DOHH2 (cell line): ENCODE results near the gene ADORA3.
"Not testable (repeated sequence)": the region's sequence is repeated elsewhere in the genome, so short reads cannot be mapped to it uniquely, and the experiment has no call there.

Source experiments
- H3F3A ChIP-seq: fragments of 200-600 bp; sonication (generic), shearing (Covaris generic); 2 replicates; pipeline ENCODE4 v1.6.0; 2016; ENCODE audit warnings: antibody characterized with exemption, mild to moderate bottlenecking; ENCODE audit not compliant: control insufficient read depth, insufficient read depth
- H3K27ac ChIP-seq: fragments of 200-600 bp; sonication (generic); 2 replicates; pipeline ENCODE4 v1.5.1; 2014; ENCODE audit warnings: low read depth, mild to moderate bottlenecking, low read length, moderate library complexity
- H3K27me3 ChIP-seq: fragments of 200-600 bp; sonication (generic); 2 replicates; pipeline ENCODE4 v1.6.1; 2014; ENCODE audit warnings: mild to moderate bottlenecking, low read length, mixed read lengths; ENCODE audit not compliant: control insufficient read depth
- H3K36me3 ChIP-seq: fragments of 200-600 bp; sonication (generic); 2 replicates; pipeline ENCODE4 v1.6.1; 2014; ENCODE audit warnings: mild to moderate bottlenecking, low read length, moderate library complexity, mixed read lengths; ENCODE audit not compliant: control insufficient read depth
- H3K4me1 ChIP-seq: fragments of 200-600 bp; sonication (generic); 2 replicates; pipeline ENCODE4 v1.6.1; 2014; ENCODE audit warnings: mild to moderate bottlenecking, low read length, mixed read lengths; ENCODE audit not compliant: control insufficient read depth
- H3K4me2 ChIP-seq: fragments of 200-600 bp; sonication (generic); 2 replicates; pipeline ENCODE4 v1.6.0; 2014; ENCODE audit warnings: mild to moderate bottlenecking, low read length, moderate library complexity
- H3K4me3 ChIP-seq: fragments of 200-600 bp; sonication (generic); 2 replicates; pipeline ENCODE4 v1.5.1; 2014; ENCODE audit warnings: mild to moderate bottlenecking, low read length, mixed read lengths
- H3K79me2 ChIP-seq: fragments of 200-600 bp; sonication (generic); 2 replicates; pipeline ENCODE4 v1.6.1; 2014; ENCODE audit warnings: mild to moderate bottlenecking, low read length, mixed read lengths; ENCODE audit not compliant: control insufficient read depth
- H3K9me2 ChIP-seq: fragments of 200-600 bp; sonication (generic); replicated peaks from 2 replicates; pipeline ENCODE4 v1.6.1; 2014; ENCODE audit warnings: mild to moderate bottlenecking, low read length, mixed read lengths; ENCODE audit not compliant: control insufficient read depth
- H3K9me3 ChIP-seq: fragments of 200-600 bp; sonication (generic); 2 replicates; pipeline ENCODE4 v1.6.1; 2014; ENCODE audit warnings: antibody characterized with exemption, low read length, mixed read lengths; ENCODE audit not compliant: control insufficient read depth, insufficient read depth
- H4K20me1 ChIP-seq: fragments of 200-600 bp; sonication (generic); 2 replicates; pipeline ENCODE4 v1.6.0; 2014; ENCODE audit warnings: low read depth, mild to moderate bottlenecking, antibody characterized with exemption, low read length, moderate library complexity; ENCODE audit not compliant: control insufficient read depth, insufficient read depth
- CTCF ChIP-seq: fragments of 200-600 bp; sonication (generic); IDR thresholded peaks from one replicate; pipeline ENCODE4 v1.5.1; 2014; ENCODE audit warnings: antibody characterized with exemption, mild to moderate bottlenecking, low read depth, low read length; ENCODE audit not compliant: poor library complexity, severe bottlenecking
- EZH2phosphoT487 ChIP-seq: fragments of 200-600 bp; sonication (generic); IDR thresholded peaks from 2 replicates; pipeline ENCODE4 v1.6.1; 2017; ENCODE audit warnings: borderline replicate concordance, mild to moderate bottlenecking, antibody characterized with exemption, low read length, moderate library complexity, mixed read lengths

The ADORA3 gene

GRCh38 chr1:111551623-111552411 lies 48.4 kb upstream of the ADORA3 start:
- H3K27me3 ChIP-seq = no peaks in the 10 kb centered on the region
- H3K79me2 ChIP-seq = no peaks in the 10 kb centered on the region
- no peaks in the 10 kb centered on the region for H3K4me1 ChIP-seq
- H3K4me2 ChIP-seq = no peak overlapping the region
- H3K27ac ChIP-seq = no peak overlapping the region
- H3K4me3 ChIP-seq = no peak overlapping the region
- no peak for TF ChIP-seq CTCF
- no peak for TF ChIP-seq EZH2phosphoT487
- no peaks in the 10 kb centered on the region for H3K9me3 ChIP-seq
- no peaks in the 10 kb centered on the region for H4K20me1 ChIP-seq
- H3K36me3 ChIP-seq = no peaks in the 10 kb centered on the region
- H3F3A ChIP-seq = no peaks in the 10 kb centered on the region
- H3K9me2 ChIP-seq = no peaks in the 10 kb centered on the region

GRCh38 chr1:111547786-111548185 lies 44.4 kb upstream of the ADORA3 start:
- not testable (repeated sequence) for H3K36me3 ChIP-seq, H3K4me1 ChIP-seq, H4K20me1 ChIP-seq, H3K9me3 ChIP-seq, H3K27me3 ChIP-seq, H3K4me3 ChIP-seq, H3K27ac ChIP-seq, H3F3A ChIP-seq, H3K79me2 ChIP-seq, H3K4me2 ChIP-seq, H3K9me2 ChIP-seq

GRCh38 chr1:111542187-111542586 lies 38.8 kb upstream of the ADORA3 start:
- Histone ChIP-seq H3K27ac (no peak overlapping the region), H3K4me2 (no peak overlapping the region), H3K9me3 (no peaks in the 10 kb centered on the region)

More at GRCh38 chr1:111542187-111542586, 38.8 kb upstream of the ADORA3 start:
- Histone ChIP-seq H3K79me2 (no peaks in the 10 kb centered on the region), H3F3A (no peaks in the 10 kb centered on the region), H3K4me1 (no peaks in the 10 kb centered on the region), H3K9me2 (no peaks in the 10 kb centered on the region), H3K27me3 (0 out of 2 replicates have a peak, but pooled peaks cover 4% of the 10 kb centered on the region), H3K36me3 (no peaks in the 10 kb centered on the region), H3K4me3 (no peak overlapping the region), H4K20me1 (no peaks in the 10 kb centered on the region)
- TF ChIP-seq EZH2phosphoT487 = no peak
- no peak for TF ChIP-seq CTCF
